DND-41 (cell line): Measurements from ENCODE around the gene PGAP3.
"Not testable (repeated sequence)": the region's sequence is repeated elsewhere in the genome, so short reads cannot be mapped to it uniquely, and the experiment has no call there.

ENCODE experiments used
- ATAC-seq: fragments of 200-7000 bp; cut with Tn5 transposase; 3 replicates; pipeline ENCODE4 v1.9.1; 2021; ENCODE audit warnings: low read depth; ENCODE audit not compliant: insufficient read depth
- DNase-seq: peaks from one replicate; pipeline ENCODE4 v3.0.0-alpha.2; 2020
- H2AFZ ChIP-seq: 2 replicates; pipeline ENCODE4 v1.6.0; 2012; ENCODE audit warnings: low read depth, low read length
- H3K27ac ChIP-seq: 2 replicates; pipeline ENCODE4 v1.5.1; 2012; ENCODE audit warnings: low read length, inconsistent platforms
- H3K27me3 ChIP-seq: fragments of 200-600 bp; sonication (generic); 2 replicates; pipeline ENCODE4 v1.6.0; 2012; ENCODE audit warnings: low read length, mild to moderate bottlenecking, inconsistent platforms; ENCODE audit not compliant: insufficient read depth, poor library complexity
- H3K36me3 ChIP-seq: 2 replicates; pipeline ENCODE4 v1.5.1; 2012; ENCODE audit warnings: low read length, inconsistent platforms; ENCODE audit not compliant: insufficient read depth
- H3K4me1 ChIP-seq: 2 replicates; pipeline ENCODE4 v1.5.1; 2012; ENCODE audit warnings: mild to moderate bottlenecking, low read length; ENCODE audit not compliant: insufficient read depth
- H3K4me2 ChIP-seq: 2 replicates; pipeline ENCODE4 v1.6.0; 2012; ENCODE audit warnings: mild to moderate bottlenecking, moderate library complexity, low read length, inconsistent platforms; ENCODE audit not compliant: insufficient read depth
- H3K4me3 ChIP-seq, 2 experiments: fragments of 200-600 bp in 1 of 2; shearing (Covaris generic) in 1 of 2; 2 replicates each; pipeline ENCODE4 v1.5.1; 2012 to 2016; ENCODE audit warnings: inconsistent platforms in 2 of 2, low read length in 2 of 2, mild to moderate bottlenecking in 2 of 2, low read depth in 1 of 2, moderate library complexity in 1 of 2
- H3K79me2 ChIP-seq: 2 replicates; pipeline ENCODE4 v1.6.0; 2012; ENCODE audit warnings: low read length, inconsistent platforms; ENCODE audit not compliant: insufficient read depth
- H3K9ac ChIP-seq: 2 replicates; pipeline ENCODE4 v1.6.0; 2012; ENCODE audit warnings: low read depth, mild to moderate bottlenecking, inconsistent platforms, low read length, moderate library complexity
- H3K9me3 ChIP-seq: 2 replicates; pipeline ENCODE4 v1.5.1; 2012; ENCODE audit warnings: low read length, moderate library complexity, mild to moderate bottlenecking, inconsistent platforms; ENCODE audit not compliant: insufficient read depth, severe bottlenecking
- H4K20me1 ChIP-seq: 2 replicates; pipeline ENCODE4 v1.6.0; 2012; ENCODE audit warnings: low read length; ENCODE audit not compliant: insufficient read depth
- EZH2 ChIP-seq: IDR thresholded peaks from 3 replicates; pipeline ENCODE4 v1.6.1; 2012; ENCODE audit warnings: borderline replicate concordance, low read depth, mild to moderate bottlenecking, moderate library complexity, low read length, inconsistent platforms; ENCODE audit not compliant: severe bottlenecking
- TF ChIP-seq, protein P1 (sequence below): IDR thresholded peaks from 2 replicates; pipeline ENCODE4 v1.5.1; 2012; ENCODE audit warnings: borderline replicate concordance, low read length, moderate library complexity, mild to moderate bottlenecking; ENCODE audit not compliant: poor library complexity, severe bottlenecking; ENCODE audit errors: extremely low read depth

PGAP3 gene

DNA sequence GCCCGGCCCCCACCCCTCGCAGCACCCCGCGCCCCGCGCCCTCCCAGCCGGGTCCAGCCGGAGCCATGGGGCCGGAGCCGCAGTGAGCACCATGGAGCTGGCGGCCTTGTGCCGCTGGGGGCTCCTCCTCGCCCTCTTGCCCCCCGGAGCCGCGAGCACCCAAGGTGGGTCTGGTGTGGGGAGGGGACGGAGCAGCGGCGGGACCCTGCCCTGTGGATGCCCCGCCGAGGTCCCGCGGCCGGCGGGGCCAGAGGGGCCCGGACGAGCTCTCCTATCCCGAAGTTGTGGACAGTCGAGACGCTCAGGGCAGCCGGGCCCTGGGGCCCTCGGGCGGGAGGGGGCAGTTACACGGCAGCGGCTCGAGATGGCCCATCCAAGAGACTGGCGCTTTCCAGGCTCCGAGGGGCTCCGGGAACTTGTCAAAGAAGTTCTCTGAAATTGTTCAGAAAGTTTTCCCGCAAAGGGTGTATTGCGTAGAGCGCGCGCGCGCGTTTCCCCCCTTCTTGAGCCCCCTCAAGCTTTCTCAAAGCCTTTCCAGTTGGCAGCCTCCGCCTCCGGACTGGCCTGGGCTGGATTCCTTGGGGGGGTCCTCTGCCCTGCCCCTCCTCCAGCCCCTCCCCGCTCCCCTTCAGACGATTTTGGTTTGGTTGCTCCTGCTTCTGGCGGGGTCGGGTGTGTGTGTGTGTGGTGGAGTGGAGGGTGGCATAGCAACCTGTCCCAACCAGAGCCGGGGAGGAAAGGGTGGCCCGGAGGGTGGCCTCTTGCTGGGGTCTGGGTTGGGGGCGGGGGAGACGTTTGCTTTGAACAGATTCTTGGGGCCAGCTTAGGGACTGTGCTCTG, 12.5 kb upstream of the PGAP3 start:
- H3K36me3 ChIP-seq: no peaks in the 10 kb centered on the region
- no peak overlapping the region for H3K9ac ChIP-seq
- H3K4me3 ChIP-seq: no peak overlapping the region
- H2AFZ ChIP-seq: no peak overlapping the region
- H3K9me3 ChIP-seq: no peaks in the 10 kb centered on the region
- H3K79me2 ChIP-seq: no peaks in the 10 kb centered on the region
- no peaks in the 10 kb centered on the region for H4K20me1 ChIP-seq
- ATAC-seq (no peak), DNase-seq (no peak)
- no peak overlapping the region for H3K4me2 ChIP-seq
- H3K27ac ChIP-seq: no peak overlapping the region
- TF ChIP-seq, protein P1, sequence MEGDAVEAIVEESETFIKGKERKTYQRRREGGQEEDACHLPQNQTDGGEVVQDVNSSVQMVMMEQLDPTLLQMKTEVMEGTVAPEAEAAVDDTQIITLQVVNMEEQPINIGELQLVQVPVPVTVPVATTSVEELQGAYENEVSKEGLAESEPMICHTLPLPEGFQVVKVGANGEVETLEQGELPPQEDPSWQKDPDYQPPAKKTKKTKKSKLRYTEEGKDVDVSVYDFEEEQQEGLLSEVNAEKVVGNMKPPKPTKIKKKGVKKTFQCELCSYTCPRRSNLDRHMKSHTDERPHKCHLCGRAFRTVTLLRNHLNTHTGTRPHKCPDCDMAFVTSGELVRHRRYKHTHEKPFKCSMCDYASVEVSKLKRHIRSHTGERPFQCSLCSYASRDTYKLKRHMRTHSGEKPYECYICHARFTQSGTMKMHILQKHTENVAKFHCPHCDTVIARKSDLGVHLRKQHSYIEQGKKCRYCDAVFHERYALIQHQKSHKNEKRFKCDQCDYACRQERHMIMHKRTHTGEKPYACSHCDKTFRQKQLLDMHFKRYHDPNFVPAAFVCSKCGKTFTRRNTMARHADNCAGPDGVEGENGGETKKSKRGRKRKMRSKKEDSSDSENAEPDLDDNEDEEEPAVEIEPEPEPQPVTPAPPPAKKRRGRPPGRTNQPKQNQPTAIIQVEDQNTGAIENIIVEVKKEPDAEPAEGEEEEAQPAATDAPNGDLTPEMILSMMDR: no peak
- no peak for TF ChIP-seq EZH2
- no peaks in the 10 kb centered on the region for H3K4me1 ChIP-seq
- no peaks in the 10 kb centered on the region for H3K27me3 ChIP-seq

DNA sequence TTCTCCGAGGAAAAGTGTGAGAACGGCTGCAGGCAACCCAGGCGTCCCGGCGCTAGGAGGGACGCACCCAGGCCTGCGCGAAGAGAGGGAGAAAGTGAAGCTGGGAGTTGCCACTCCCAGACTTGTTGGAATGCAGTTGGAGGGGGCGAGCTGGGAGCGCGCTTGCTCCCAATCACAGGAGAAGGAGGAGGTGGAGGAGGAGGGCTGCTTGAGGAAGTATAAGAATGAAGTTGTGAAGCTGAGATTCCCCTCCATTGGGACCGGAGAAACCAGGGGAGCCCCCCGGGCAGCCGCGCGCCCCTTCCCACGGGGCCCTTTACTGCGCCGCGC, 11.9 kb upstream of the PGAP3 start, which contains the start of gene ERBB2:
Gene ERBB2 (plus strand): TSS at position 247 of the 330 bp plus-strand sequence. CDS start 175 bp downstream, outside the sequence.
- Histone ChIP-seq H3K4me1 (no peaks in the 10 kb centered on the region), H3K4me3 (no peak within 1 kb of the TSS), H3K27ac (no peak within 1 kb of the TSS), H3K27me3 (no peaks in the 10 kb centered on the region), H3K79me2 (no peaks in the 10 kb centered on the region), H3K9me3 (no peaks in the 10 kb centered on the region), H3K36me3 (no peaks in the 10 kb centered on the region), H3K9ac (no peak within 1 kb of the TSS), H4K20me1 (no peaks in the 10 kb centered on the region), H3K4me2 (no peak within 1 kb of the TSS), H2AFZ (no peak within 1 kb of the TSS)
- no peak for DNase-seq
- no peak for TF ChIP-seq EZH2
- TF ChIP-seq, protein P1: no peak
- ATAC-seq: no peak

DNA sequence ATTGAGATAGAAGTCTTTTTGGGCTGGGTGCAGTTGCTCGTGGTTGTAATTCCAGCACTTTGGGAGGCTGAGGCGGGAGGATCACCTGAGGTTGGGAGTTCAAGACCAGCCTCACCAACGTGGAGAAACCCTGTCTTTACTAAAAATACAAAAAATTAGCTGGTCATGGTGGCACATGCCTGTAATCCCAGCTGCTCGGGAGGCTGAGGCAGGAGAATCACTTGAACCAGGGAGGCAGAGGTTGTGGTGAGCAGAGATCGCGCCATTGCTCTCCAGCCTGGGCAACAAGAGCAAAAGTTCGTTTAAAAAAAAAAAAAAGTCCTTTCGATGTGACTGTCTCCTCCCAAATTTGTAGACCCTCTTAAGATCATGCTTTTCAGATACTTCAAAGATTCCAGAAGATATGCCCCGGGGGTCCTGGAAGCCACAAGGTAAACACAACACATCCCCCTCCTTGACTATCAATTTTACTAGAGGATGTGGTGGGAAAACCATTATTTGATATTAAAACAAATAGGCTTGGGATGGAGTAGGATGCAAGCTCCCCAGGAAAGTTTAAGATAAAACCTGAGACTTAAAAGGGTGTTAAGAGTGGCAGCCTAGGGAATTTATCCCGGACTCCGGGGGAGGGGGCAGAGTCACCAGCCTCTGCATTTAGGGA, 11.4 kb upstream of the PGAP3 start:
- DNase-seq, H3K79me2 ChIP-seq, H3K4me2 ChIP-seq, H3K9me3 ChIP-seq, H3K27me3 ChIP-seq, H4K20me1 ChIP-seq, H3K27ac ChIP-seq, H3K36me3 ChIP-seq, H3K4me3 ChIP-seq, H2AFZ ChIP-seq, H3K9ac ChIP-seq, ATAC-seq, H3K4me1 ChIP-seq: not testable (repeated sequence)

DNA sequence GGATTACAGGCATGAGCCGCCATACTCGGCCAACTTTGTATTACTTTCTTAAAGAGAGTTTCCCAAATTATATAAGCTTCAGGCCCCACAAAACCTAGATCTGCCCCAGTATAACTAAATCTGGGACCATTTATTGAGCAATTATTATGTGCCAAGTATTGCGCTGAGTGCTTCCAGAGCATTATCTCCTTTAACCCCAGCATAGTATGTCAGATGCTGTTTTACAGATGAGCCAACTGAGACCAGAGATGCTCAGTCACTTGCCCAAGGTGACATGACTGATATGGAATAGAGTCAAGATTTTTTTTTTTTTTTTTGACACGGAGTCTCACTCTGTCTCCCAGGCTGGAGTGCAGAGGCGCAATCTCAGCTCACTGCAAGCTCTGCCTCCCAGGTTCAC, 10.1 kb upstream of the PGAP3 start:
- no peaks in the 10 kb centered on the region for H3K79me2 ChIP-seq
- no peak overlapping the region for H3K9ac ChIP-seq
- no peaks in the 10 kb centered on the region for H3K27me3 ChIP-seq
- no peak overlapping the region for H3K4me3 ChIP-seq
- DNase-seq (no peak), ATAC-seq (no peak)
- no peaks in the 10 kb centered on the region for H4K20me1 ChIP-seq
- no peak overlapping the region for H3K27ac ChIP-seq
- H2AFZ ChIP-seq: no peak overlapping the region
- TF ChIP-seq, protein P1: no peak
- no peak for TF ChIP-seq EZH2
- no peaks in the 10 kb centered on the region for H3K4me1 ChIP-seq
- H3K4me2 ChIP-seq: no peak overlapping the region
- H3K9me3 ChIP-seq: no peaks in the 10 kb centered on the region
- H3K36me3 ChIP-seq: no peaks in the 10 kb centered on the region
